ENCODE measurements around the gene ITFG1.
"Not testable (repeated sequence)": the region's sequence is repeated elsewhere in the genome, so short reads cannot be mapped to it uniquely, and the experiment has no call there.

The ITFG1 gene

DNA sequence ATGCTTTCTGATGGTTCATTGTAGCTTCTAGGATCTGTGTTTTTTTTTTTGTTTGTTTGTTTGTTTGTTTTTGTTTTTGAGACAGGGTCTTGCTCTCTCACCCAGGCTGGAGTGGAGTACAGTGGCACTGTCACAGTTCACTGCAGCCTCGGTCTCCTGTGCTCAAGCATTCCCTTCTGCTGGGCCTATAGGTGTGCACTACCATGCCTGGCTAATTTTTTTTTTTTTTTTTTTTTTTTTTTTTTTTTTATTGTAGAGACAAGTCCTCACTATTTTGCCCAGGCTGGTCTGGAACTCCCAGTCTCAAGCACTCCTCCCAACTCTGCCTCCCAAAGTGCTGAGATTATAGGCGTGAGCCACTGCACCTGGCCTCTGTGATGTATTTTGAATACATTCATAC is 12.1 kb upstream of the ITFG1 start:
- not testable (repeated sequence) for DNase-seq

DNA sequence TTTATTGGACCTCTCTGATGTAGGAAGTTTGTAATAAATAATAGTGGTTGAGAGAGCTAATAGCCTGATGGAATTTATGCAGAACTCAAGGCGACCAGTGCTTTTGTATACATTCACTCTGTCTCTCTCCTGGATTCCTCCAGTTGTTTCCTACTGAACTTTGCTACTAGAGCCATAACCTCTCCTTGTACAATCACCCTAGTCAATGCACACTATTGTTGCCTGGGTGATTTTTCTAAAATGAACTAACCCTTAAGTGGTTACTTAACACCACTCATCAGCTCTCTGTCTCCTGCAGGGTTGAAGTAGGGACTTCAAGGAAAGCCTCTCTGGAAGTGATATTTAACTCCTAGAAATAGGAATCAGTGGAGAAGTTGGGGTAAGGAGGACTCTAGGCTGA is 9.9 kb upstream of the ITFG1 start:
- DNase-seq: no peak

DNA sequence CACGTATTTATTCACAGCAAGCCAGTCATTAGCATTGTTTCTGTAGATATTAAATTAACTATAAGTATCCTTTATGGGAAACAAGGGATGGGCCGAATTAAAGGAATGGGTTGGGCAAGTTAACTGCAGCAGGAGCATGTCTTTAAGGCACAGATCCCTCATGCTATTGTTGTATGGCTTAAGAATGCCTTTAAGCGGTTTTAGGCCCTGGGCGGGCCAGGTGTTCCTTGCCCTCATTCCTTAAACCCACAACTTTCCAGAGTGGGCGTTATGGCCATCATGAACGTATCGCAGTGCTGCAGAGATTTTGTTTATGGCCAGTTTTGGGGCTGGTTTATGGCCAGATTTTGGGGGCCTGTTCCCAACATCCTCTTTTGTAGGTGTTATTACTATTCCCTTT is 9.3 kb upstream of the ITFG1 start:
- DNase-seq: no peak

DNA sequence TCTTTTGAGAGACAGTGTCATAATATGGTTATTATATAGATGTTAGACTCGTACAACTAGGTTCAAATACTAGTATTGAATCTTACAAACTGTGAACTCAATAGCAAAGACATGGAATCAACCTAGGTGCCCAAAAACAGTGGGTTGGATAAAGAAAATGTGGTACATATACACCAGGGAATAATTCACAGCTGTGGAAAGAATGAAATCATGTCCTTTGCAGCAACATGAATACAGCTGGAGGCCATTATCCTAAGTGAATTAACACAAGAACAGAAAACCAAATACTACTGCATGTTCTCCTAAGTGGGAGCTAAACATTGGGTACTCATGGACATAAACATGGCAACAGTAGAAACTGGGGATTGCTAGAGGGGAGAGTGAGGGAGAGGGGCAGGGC is 8.4 kb upstream of the ITFG1 start:
- DNase-seq: no peak

DNA sequence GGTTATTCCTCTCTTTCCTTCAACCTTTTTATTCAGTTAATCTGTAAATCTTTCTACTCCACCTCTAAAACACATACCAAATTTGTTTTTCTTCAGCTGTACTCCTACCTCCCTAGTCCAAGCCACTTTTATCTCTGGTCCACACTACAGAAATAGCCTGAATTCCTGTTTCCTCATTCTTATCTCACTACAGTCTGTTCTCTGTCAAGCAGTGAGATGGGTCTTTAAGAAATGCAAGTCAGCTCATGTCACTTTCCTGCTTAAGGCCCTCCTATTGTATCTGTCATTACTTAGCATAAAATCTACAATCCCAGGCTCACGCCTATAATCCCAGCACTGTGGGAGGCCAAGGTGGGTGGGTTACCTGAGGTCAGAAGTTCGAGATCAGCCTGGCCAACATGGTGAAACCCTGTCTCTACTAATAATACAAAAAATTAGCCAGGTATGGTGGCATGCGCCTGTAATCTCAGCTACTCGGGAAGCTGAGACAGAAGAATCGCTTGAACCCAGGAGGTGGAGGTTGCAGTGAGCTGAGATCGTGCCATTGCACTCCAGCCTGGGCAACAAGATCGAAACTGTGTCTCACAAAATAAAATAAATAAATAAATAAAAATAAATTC is 7.3 kb upstream of the ITFG1 start:
- not testable (repeated sequence) for DNase-seq

DNA sequence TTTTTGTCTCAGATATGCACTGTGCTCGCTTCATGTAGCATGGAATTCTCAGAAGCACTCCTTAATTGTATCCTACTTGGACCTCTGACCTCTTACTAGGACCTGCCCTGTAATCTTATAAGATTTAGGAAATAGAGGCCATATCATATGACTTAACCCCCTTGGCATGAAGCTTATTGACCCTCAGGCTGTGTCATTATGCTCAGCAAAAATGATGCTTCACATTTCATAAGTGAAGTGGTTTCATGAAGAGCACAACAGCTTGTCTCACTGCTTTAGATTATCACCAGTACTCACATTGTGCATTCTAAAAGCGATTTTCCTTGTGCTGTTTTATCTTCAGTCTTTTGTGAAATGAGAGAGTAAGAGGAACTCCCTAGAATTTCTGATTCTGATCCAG is 6.6 kb upstream of the ITFG1 start:
- no peak for DNase-seq

DNA sequence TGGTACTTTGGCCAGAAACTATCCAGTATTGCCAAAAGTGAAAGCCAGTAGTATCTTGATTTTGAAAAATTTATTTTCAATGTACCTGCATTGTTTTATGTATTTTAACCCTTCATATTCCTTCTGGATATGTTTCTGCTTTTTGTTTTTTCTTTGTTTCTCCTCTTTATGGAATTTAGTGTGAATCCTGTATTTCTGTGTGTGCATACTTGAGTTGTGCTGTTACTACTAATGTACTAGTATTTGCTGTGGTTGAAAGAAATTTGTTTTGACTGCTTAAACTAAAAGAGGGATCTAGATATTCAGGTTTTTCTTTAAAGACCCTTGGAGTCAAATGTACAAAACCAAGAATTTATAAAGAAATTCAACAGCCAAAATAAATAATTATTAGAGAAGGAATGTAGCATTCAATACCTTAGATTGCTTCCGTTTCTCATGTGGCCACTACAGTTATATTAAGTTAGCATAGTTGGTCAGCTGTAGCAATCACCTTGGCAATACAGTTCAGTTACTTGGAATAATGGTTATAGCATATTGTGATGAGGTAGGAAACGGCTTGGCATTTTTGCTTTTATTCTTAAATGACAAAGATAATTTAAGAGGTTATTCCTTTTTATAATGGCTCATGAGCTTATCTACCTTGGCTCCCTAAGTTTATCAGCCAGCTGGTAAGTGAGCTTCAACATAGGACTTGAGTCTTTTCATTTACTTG is 5.2 kb upstream of the ITFG1 start:
- DNase-seq: no peak

DNA sequence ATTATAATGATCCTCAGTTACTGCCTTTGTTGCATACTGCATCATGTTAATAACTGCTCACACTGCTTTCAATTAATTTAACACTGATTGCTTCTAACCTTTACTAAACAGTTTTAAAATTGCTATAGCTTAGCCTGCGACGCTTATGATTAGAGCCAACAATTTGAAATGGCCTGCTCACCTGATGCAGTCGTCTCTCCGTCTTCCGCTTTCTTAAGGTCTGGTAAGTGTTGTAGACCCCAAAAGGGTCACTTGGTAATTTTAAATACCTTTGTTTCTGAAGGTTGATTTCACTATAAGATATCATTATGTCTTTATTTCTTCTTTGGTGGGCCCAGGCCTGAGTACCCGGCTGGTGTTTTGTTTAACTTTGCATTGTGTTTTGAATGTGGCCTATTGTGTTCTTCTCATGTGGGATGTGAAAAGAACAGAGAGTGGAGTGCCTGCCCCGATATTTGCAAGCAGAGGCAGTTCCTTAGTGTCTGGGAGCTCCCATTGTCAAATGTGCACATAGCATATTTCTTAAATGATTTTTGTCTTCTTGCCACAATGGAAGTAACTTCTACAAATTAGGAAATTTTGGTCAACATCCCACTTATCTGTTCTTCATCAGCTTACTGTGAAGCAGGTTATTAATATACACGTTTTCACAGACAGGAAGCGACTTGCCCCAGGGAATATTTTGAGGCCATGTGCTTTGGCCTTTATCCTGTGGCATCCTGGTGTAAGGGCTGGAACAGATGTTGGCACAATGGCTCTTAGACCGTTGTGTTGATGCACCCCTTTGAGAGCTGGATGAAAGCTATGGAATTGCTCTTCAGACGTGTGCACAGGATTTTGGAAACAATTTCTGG is 3.1 kb upstream of the ITFG1 start:
- no peak for DNase-seq

DNA sequence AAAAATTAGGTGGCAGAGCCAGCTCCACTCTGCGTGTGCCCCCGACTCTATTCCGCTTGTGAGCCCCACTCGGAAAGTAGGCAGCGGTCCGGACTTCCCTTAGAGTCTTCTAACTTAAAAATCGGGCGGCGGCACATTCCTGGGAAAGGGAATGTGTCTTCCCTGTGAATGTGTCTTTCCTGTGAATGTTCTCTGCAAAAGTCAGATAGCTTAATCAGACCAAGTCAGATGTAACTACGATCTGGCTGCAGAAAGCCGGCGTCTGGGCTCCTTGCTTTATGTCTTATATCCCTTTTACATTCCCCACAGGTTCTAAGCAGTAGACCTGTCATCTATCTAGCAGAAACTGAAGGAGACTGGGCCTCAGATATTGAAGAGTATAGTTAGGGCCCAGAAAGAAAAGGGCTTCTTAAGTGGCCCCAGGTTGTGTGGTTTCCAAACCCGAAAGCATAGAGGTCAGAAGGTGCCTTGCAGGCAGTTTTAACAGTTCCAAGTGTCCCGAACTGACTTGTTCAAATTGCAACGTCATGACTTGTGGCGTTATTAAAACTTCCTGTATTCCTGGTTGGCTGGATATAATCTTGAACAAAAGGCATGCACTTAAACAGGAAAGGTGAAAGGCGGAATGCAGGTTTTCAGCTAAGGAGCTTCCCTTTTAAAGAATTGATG is 869 bp upstream of the ITFG1 start:
- no peak for DNase-seq

DNA sequence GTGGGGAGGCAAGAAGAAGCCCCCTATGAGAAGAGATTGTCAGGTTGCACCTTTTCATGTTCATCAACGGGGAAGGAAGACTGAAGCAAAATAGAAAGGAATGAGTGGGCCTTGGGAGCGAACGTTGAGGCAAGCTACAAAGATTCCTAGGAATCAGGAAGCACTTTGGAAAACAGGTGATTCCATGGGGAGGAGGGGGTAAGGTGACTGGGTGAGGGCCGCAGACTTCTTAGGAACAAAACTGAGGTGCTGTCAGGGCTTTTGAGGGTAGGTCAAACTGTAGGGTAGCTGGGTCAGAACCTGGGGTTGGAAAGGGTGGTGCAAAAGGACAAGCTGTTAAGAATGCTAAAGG is 528 bp downstream of the ITFG1 start:
- no peak for DNase-seq

DNA sequence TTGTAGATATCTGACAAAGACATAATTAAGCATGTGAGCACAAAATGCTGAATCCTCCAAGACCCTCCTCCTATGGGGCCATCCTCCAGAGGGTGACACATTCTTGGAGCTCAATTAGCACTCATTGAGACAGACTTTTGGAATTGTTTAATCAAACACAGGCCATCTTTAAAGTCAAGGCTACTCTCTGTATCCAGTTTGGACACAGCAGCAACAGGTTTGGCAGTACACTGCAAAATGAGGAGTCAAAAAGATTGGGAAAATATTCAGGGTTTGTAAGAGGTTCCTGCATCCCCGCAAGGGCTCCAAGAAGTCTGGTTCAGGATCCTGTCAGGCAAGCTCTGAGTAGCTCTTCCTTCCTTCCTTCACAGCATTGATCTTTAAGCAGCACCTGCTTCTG is 1.3 kb downstream of the ITFG1 start:
- no peak for DNase-seq

DNA sequence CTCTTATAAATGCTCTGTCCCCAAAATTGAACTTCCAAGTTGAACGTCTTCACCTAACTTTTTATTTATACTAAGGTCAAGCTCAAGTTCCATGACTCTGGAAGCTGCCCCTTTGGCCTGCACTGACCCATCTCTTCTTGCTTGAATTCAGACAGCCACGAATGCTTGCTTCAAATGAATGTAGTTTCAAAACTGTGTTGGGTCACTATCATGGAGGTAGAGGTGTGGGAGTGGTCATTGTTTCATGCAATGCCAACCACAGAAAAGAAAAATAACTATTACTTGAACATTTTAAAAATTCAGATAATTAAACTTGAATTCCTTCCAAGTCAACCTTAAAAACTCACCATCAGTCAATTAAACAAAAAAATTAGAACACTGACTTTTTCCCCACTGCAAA is 2.5 kb downstream of the ITFG1 start:
- no peak for DNase-seq

DNA sequence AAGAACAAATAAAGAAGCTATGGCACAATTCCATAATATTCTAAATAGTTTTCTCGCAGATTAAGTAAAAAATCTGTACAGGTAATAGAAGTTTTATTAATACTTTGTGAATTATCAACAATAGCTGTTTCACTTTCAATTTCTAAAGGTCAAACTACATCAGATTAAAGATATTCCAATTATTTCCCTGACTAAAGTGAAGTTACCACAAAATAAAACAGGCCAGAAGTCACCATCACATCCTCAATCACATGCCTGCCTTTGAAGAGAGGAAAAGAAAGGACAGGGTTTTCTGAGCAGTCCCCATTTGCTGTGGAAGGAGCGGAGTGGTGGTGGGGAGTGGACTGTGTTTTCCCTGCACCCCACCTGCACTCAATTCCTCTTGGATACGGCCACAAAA is 11.1 kb downstream of the ITFG1 start:
- no peak for DNase-seq

DNA sequence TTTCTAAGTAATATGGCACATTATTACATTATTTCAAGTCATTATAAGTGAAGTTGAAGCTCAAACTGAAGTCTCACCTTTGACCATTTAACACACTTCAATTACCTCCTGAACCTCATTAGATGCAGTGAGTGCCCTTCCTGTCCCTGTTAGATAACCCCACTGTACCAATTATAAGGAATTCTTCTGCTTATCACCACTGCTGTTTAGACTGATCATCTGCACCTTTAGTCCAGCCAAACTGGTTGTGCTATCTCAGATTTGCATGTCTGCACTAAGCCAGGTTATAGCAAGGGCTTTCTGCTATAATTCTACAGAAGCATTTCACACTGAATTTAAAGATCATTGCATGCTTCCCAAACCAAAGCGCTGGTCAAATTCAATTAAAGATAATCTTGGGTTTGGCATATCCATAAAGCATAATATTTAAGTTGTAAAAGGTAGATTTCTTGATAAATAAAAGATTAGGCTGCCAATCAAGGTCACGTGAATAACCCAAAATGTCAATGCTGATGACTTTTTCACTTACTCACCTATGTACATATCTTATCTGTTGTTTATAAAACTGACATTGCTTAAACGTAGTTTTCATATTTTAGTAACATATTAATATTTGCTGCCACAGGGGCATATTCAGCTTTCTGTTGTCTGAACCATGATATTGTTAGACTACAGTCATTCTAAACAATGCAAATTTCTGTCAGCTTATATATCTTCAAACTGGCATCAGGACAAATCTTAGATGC is 11.9 kb downstream of the ITFG1 start:
- DNase-seq: no peak

DNA sequence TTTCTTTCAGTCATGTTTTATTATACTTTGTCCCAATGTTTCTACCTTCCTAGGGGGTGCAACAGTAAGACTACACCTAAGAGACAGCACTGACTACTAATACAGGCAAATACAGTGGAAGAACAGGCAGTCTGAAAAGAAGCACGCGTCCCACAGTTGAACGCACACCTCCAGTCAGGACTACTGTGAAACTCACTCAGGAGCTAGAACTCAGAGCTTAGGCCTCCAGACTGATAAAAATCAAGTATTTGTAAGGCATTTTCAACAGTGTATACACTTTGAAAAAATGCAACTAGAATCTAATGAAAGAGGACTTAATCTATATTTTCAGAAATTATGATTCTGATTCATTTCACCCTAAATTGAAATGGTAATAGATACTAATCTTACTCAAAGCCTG is 14.4 kb downstream of the ITFG1 start:
- no peak for DNase-seq

DNA sequence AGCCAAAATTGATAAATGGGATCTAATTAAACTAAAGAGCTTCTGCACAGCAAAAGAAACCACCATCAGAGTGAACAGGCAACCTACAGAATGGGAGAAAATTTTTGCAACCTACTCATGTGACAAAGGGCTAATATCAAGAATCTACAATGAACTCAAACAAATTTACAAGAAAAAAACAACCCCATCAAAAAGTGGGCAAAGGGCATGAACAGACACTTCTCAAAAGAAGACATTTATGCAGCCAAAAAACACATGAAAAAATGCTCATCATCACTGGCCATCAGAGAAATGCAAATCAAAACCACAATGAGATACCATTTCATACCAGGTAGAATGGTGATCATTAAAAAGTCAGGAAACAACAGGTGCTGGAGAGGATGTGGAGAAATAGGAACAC is 18.0 kb downstream of the ITFG1 start:
- DNase-seq: not testable (repeated sequence)

DNA sequence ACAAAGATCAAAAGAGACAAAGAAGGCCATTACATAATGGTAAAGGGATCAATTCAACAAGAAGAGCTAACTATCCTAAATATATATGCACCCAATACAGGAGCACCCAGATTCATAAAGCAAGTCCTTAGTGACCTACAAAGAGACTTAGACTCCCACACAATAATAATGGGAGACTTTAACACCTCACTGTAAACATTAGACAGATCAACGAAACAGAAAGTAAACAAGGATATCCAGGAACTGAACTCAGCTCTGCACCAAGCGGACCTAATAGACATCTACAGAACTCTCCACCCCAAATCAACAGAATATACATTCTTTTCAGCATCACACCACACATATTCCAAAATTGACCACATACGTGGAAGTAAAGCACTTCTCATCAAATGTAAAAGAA is 20.8 kb downstream of the ITFG1 start:
- not testable (repeated sequence) for DNase-seq

DNA sequence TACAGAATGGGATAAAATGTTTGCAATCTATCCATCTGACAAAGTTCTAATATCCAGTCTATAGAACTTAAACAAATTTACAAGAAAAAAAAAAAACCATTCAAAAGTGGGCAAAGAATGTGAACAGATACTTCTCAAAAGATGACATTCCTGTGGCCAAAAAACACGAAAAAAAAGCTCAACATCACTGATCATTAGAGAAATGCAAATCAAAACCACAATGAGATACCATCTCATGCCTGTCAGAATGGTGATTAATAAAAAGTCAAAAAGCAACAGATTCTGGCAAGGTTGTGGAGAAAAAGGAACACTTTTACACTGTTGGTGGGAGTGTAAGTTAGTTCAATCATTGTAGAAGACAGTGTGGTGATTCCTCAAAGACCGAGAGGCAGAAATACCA is 26.6 kb downstream of the ITFG1 start:
- not testable (repeated sequence) for DNase-seq

DNA sequence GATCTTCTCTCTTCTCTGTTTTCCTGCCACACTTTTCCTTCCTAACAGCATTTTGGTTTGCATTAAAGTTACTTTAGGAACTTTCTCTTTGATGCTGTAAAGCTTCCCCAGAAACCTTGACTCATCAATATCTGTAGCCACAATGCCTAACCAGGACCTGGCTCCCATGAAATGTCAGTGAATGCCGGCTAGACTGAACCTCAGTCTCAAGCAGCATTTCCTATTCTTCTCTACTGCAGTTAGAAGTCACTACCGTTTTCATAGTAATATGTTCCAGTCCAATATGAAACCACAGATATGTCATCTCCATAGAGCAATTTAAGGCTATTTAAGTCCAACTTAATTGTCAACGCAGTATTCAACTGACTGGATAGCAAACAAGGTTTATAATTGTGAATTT is 28.9 kb downstream of the ITFG1 start:
- DNase-seq: no peak

DNA sequence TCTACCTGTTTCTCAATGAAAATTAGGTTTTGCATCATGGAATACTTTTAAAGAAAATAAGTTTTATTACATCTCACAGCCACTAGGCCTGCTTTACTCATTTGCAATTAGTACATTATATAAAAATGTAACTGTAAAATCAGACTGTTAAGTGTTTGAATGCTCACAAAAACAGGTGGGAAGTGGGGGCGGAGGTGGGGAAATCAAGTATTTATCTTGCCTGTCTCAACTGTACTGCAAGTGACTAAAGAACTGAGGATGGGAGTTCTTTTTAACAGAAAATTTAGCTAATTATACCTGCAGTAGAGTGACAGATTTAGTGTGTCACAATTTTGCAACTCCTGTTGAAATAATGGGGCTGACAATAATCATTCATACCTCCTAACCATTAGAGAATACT is 34.1 kb downstream of the ITFG1 start:
- no peak for DNase-seq

DNA sequence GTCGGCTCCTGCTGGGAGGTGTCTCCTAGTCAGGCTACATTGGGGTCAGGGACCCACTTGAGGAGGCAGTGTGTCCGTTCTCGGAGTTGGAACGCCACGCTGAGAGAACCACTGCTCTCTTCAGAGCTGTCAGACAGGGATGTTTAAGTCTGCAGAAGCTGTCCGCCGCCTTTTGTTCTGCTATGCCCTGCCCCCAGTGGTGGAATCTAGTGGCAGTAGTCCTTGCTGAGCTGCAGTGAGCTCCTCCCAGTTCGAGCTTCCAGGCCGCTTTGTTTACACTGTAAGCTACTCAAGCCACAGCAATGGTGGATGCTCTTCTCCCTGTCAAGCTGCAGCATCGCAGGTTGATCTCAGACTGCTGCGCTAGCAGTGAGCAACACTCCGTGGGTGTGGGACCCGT is 36.0 kb downstream of the ITFG1 start:
- DNase-seq: no peak

DNA sequence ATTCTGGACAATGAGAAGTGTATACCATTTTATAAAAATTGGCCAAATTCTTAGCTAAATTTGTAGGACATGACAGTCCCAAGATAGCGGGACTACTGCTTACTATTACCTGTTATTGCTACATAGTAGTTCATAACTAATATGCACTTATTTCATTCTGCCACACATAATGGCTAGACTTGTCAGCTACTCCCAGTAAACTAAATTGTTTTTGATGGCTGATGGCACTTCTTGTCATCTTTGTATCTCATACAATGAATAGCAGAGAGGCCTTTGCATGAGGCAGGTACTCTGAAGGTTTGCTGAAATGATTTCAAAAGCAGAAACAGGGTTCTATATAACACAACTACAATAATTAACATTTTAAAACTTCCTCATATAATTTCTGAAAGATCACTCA is 44.0 kb downstream of the ITFG1 start:
- no peak for DNase-seq

DNA sequence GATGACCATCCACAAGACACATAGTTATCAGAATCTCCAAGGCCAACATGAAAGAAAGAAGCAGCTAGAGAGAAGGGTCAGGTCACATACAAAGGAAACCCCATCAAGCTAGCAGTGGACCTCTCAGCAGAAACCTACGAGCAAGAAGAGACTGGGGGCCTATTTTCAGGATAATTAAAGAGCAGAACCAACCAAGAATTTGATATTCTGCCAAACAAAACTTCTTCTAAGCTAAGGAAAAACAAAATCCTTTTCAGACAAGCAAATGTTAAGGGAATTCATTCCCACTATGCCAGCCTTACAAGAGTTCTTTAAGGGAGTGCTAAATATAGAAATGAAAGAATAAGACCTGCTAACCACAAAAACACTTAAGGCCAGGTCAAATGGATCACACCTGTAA is 47.8 kb downstream of the ITFG1 start:
- no peak for DNase-seq
